K562 (cell line): ENCODE data around the gene CACNA1C. TPM values are rescaled to one million over a fixed set of nuclear protein-coding genes. Genes with fewer than 3 reads are reported as not detected.

Source experiments
- ATAC-seq: fragments of 200-7000 bp; cut with Tn5 transposase; 3 replicates; pipeline ENCODE4 v1.9.1; 2020; ENCODE audit warnings: moderate library complexity
- BruUV-seq: library from RNA; stranded (reverse); fragments of 400-500 nt; replicated peaks from 2 replicates; lab custom pipeline; 2021; lab: Mats Ljungman, UMichigan
- CTCF ChIA-PET: fragments of 300-600 bp; formaldehyde crosslinking; extraction: SDS; loops from one replicate; lab custom pipeline; 2021; ENCODE audit warnings: low intra/inter-chr PET ratio; lab: Yijun Ruan, JAX
- POLR2A ChIA-PET: fragments of 300-600, 350-650 bp; sonication (Branson Sonifier 250); formaldehyde crosslinking; extraction: SDS; loops from one replicate; lab custom pipeline; 2021; ENCODE audit warnings: antibody characterized with exemption, inconsistent platforms; lab: Yijun Ruan, JAX
- DNase-seq, 4 experiments: peaks; one replicate each; pipeline versions ENCODE4 v3.0.0 to v3.0.0-alpha.2; 2011 to 2018; ENCODE audit warnings: low spot score in 3 of 4, mixed read lengths in 3 of 4; ENCODE audit errors: extremely low read depth in 1 of 4
- FAIRE-seq: peaks from 2 replicates; lab custom pipeline; 2011; peaks lifted over from hg19 to GRCh38; lab: Jason Lieb, UNC
- H2AFZ ChIP-seq: 2 replicates; pipeline ENCODE4 v1.6.0; 2011; ENCODE audit warnings: low read depth, low read length, control low read depth, inconsistent platforms
- H3K27ac ChIP-seq: fragments of 200-600 bp; 3 replicates; pipeline ENCODE4 v1.8.0; 2011; ENCODE audit warnings: low read depth, mild to moderate bottlenecking, control low read depth, inconsistent platforms, low read length, moderate library complexity, mixed read lengths; ENCODE audit errors: extremely low read depth
- H3K27me3 ChIP-seq, 2 experiments: fragments of 300-600 bp in 1 of 2; 2 replicates in 1 of 2; 3 replicates in 1 of 2; pipeline versions ENCODE4 v1.6.0 to v1.8.0; 2011; ENCODE audit warnings: inconsistent platforms in 2 of 2, low read length in 2 of 2, mild to moderate bottlenecking in 1 of 2, mixed read lengths in 1 of 2, moderate library complexity in 1 of 2; ENCODE audit not compliant: control insufficient read depth in 2 of 2, insufficient read depth in 2 of 2
- H3K36me3 ChIP-seq: fragments of 300-600 bp; 3 replicates; pipeline ENCODE4 v1.8.0; 2011; ENCODE audit warnings: mild to moderate bottlenecking, low read length, inconsistent platforms; ENCODE audit not compliant: control insufficient read depth, insufficient read depth
- H3K4me1 ChIP-seq, 2 experiments: fragments of 200-600 bp in 1 of 2; replicated peaks in 1 of 2; 2 replicates in 1 of 2; 3 replicates in 1 of 2; pipeline versions ENCODE4 v1.5.1 to v1.8.0; 2011; ENCODE audit warnings: inconsistent platforms in 2 of 2, low read length in 2 of 2, mild to moderate bottlenecking in 1 of 2, mixed read lengths in 1 of 2, moderate library complexity in 1 of 2; ENCODE audit not compliant: control insufficient read depth in 2 of 2, insufficient read depth in 2 of 2
- H3K4me2 ChIP-seq: 2 replicates; pipeline ENCODE4 v1.6.1; 2011; ENCODE audit warnings: low read length, control low read depth, inconsistent platforms, mixed read lengths; ENCODE audit not compliant: insufficient read depth
- H3K4me3 ChIP-seq: fragments of 200-600 bp; sonication (generic), shearing (Covaris generic); 2 replicates; pipeline ENCODE4 v1.5.1; 2016; ENCODE audit warnings: control low read depth, inconsistent platforms
- H3K79me2 ChIP-seq: fragments of 200-600 bp; 3 replicates; pipeline ENCODE4 v1.8.0; 2011; ENCODE audit warnings: low read length, inconsistent platforms; ENCODE audit not compliant: control insufficient read depth, insufficient read depth
- H3K9ac ChIP-seq, 2 experiments: 2 replicates each; pipeline versions ENCODE4 v1.6.0 to v1.6.1; 2011; ENCODE audit warnings: low read depth in 2 of 2, low read length in 2 of 2, control low read depth in 1 of 2, inconsistent platforms in 1 of 2, mild to moderate bottlenecking in 1 of 2, mixed read lengths in 1 of 2; ENCODE audit not compliant: insufficient read depth in 1 of 2
- H3K9me1 ChIP-seq: one replicate; pipeline ENCODE4 v1.6.0; 2011; ENCODE audit warnings: inconsistent platforms, mild to moderate bottlenecking, low read length, moderate library complexity; ENCODE audit not compliant: control insufficient read depth, insufficient read depth
- H3K9me3 ChIP-seq: replicated peaks from 2 replicates; pipeline ENCODE4 v1.5.1; 2011; ENCODE audit warnings: low read depth, low read length, inconsistent platforms; ENCODE audit not compliant: control insufficient read depth, insufficient read depth
- H4K20me1 ChIP-seq: replicated peaks from 2 replicates; pipeline ENCODE4 v1.6.1; 2011; ENCODE audit warnings: low read length, inconsistent platforms, mixed read lengths; ENCODE audit not compliant: control insufficient read depth, insufficient read depth
- FOXA1 ChIP-seq: fragments of 450-650 bp; IDR thresholded peaks from 2 replicates; pipeline ENCODE4 v1.6.1; 2016; ENCODE audit warnings: mild to moderate bottlenecking, borderline replicate concordance
- LCOR ChIP-seq: sonication (generic); formaldehyde crosslinking; IDR thresholded peaks from 2 replicates; pipeline ENCODE4 v1.8.0; 2022; ENCODE audit warnings: mild to moderate bottlenecking, missing genetic modification reagents
- MXI1 ChIP-seq: IDR thresholded peaks from 2 replicates; pipeline ENCODE4 v1.6.1; 2011; ENCODE audit warnings: low read depth, mild to moderate bottlenecking, improper control_type of control experiment, low read length
- NFYB ChIP-seq: IDR thresholded peaks from 2 replicates; pipeline ENCODE4 v1.6.1; 2011; ENCODE audit warnings: mild to moderate bottlenecking, moderate library complexity; ENCODE audit not compliant: insufficient read length; ENCODE audit errors: extremely low read depth
- POLR2AphosphoS2 ChIP-seq: IDR thresholded peaks from 2 replicates; pipeline ENCODE4 v1.6.1; 2012; ENCODE audit warnings: low read length, improper control_type of control experiment
- RREB1 ChIP-seq: fragments of 250-450 bp; sonication (Bioruptor Pico); IDR thresholded peaks from 2 replicates; pipeline ENCODE4 v1.4.0; 2020
- SOX6 ChIP-seq: fragments of 450-650 bp; IDR thresholded peaks from 2 replicates; pipeline ENCODE4 v1.6.1; 2014; ENCODE audit warnings: mild to moderate bottlenecking
- WGBS: fragments of 100-300 bp; shearing (Covaris generic); methylation state at CpG from one replicate; pipeline ENCODE4 v1.1.6; 2016; ENCODE audit warnings: low coverage, mixed read lengths; ENCODE audit not compliant: insufficient coverage; ENCODE audit errors: missing lambda C conversion rate; 5-methylcytosine and 5-hydroxymethylcytosine counted together
- in situ Hi-C: fragments of 300-500 bp; cut with MboI; formaldehyde crosslinking; loops from 4 replicates; pipeline ENCODE4 v1.15.0; 2018; ENCODE audit warnings: inconsistent platforms, mixed read lengths
- intact Hi-C: fragments of 100-400 bp; cut with micrococcal nuclease; formaldehyde crosslinking; loops from 2 replicates; pipeline ENCODE4 v1.14.2; 2022
- polyA plus RNA-seq, 8 experiments: library from polyadenylated mRNA; depleted of rRNA in 4 of 8; stranded (reverse) in 5 of 8; unstranded in 3 of 8; fragments of >200 nt; fragmentation: Nextera tagmentation in 2 of 8; fragmentation: Illumina TruSeq in 1 of 8; extraction: Ambion mirVana in 2 of 8; extraction: Trizol in 1 of 8; gene quantifications; 2 replicates each; pipeline versions ENCODE4 v1.2.1 to v1.2.3, GENCODE V29; 2011 to 2014; ENCODE audit warnings: inconsistent platforms in 1 of 8, missing spikeins in 1 of 8
- total RNA-seq, 7 experiments: library from RNA; depleted of rRNA in 6 of 7; stranded (reverse); fragments of >200 nt in 6 of 7; fragmentation: Illumina TruSeq in 2 of 7; extraction: Trizol in 2 of 7; gene quantifications; 2 replicates each; pipeline versions ENCODE4 v1.2.1 to v1.2.3, GENCODE V29; 2011 to 2021; ENCODE audit warnings: low replicate concordance in 1 of 7

CACNA1C gene
- total and polyA plus RNA-seq, 9 of the 15 experiments (the other 6 are each of a cell fraction or from before 2014, with no cell fraction given): not detected

DNA sequence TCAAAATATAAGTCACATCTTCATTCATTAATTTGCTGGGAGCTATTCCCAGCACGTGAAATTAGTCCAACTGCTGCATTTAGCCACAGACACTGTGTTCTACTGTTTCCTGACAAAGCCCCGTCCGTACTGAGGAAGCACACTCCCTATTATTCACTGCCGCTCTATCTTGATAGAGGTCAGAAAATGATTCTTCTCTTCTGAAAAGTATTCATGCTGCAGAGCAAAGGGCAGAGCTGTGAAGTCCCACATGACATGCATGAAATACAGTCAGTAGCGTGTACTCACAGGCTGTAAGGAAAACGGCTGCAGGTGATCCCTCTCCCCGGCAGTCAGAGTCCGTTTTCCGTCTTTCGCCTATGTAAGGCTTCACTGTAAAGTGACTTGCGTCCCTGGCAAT is 439.4 kb downstream of the CACNA1C start (continued):
- no peak for TF ChIP-seq RREB1

- Histone ChIP-seq H3K79me2 (no peaks in the 10 kb centered on the region), H3K9me3 (no peaks in the 10 kb centered on the region), H3K27me3 (peaks cover 0 to 20% of the 10 kb centered on the region in 2 experiments; a peak in 3 of 5 replicates), H3K4me2 (no peak overlapping the region), H2AFZ (no peak overlapping the region), H3K36me3 (no peaks in the 10 kb centered on the region), H4K20me1 (no peaks in the 10 kb centered on the region; the same call in 1 of the 2 replicates), H3K27ac (no peak overlapping the region), H3K4me1 (no peaks in the 10 kb centered on the region), H3K9ac (no peak overlapping the region), H3K4me3 (no peak overlapping the region), H3K9me1 (no peaks in the 10 kb centered on the region)
- intact Hi-C loops: no loop called here
- ATAC-seq: no peak
- no peak for TF ChIP-seq NFYB
- no peak for TF ChIP-seq SOX6
- TF ChIP-seq FOXA1: no peak
- no peak for TF ChIP-seq MXI1
- no peak for TF ChIP-seq LCOR (CRISPR knock-in tag)
- TF ChIP-seq POLR2AphosphoS2: no peak
- in situ Hi-C loops: no loop called here
- DNase-seq: no peak
- BruUV-seq: no TSS peak
- 2% methylated on average over 13 of the region's 16 CpGs for WGBS
- ChIA-PET POLR2A (no interaction called here), CTCF (no interaction called here)
- no peak for FAIRE-seq
Observed at GRCh38 chr12:2493086-2493485, 440.3 kb downstream of the CACNA1C start.
